Measurements from ENCODE around the gene HTR3B. TPM values are rescaled to one million over a fixed set of nuclear protein-coding genes. Genes with fewer than 3 reads are reported as not detected.

The HTR3B gene
- total RNA-seq, 2 donors from 2014 or later, result not detected

DNA sequence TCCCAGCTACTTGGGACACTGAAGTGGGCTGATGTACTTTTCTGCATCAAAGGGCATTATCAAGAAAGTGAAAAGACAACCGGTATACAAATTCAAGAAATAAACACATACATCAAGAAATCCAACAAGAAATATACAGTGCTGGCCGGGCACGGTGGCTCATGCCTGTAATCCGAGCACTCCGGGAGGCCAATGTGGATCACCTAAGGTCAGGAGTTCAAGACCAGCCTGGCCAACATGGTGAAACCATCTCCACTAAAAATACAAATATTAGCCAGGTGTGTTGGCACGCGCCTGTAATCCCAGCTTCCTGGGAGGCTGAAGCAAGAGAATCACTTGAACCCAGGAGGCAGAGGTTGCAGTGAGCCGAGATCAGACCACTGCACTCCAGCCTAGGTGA lies 38.7 kb upstream of the HTR3B start:
- H3K4me3 Mint-ChIP-seq, result no peak overlapping the region
- Histone ChIP-seq H3K36me3 (ENCODE audit: control insufficient read depth, insufficient read depth, low read length) (peaks cover 34% of the 10 kb centered on the region), H3K4me1 (ENCODE audit: control insufficient read depth, insufficient read depth, low read length) (no peaks in the 10 kb centered on the region), H3K27me3 (ENCODE audit: control insufficient read depth, insufficient read depth, low read length, poor library complexity, severe bottlenecking) (no peaks in the 10 kb centered on the region), H3K9ac (ENCODE audit: extremely low read depth, low read length, poor library complexity, severe bottlenecking) (no peak overlapping the region), H3K27ac (ENCODE audit: low read depth, low read length) (no peak overlapping the region), H3K4me3 (ENCODE audit: low read length) (no peak overlapping the region), H3K9me3 (ENCODE audit: control insufficient read depth, low read length) (no peaks in the 10 kb centered on the region)
- no peak overlapping the region for H3K27ac Mint-ChIP-seq
- peaks cover 8% of the 10 kb centered on the region for H3K4me1 Mint-ChIP-seq
- H3K36me3 Mint-ChIP-seq (ENCODE audit: low read depth), result peaks cover 42% of the 10 kb centered on the region
- H3K27me3 Mint-ChIP-seq (ENCODE audit: insufficient read depth), result no peaks in the 10 kb centered on the region
- no peak for DNase-seq
- TF ChIP-seq, protein P1, sequence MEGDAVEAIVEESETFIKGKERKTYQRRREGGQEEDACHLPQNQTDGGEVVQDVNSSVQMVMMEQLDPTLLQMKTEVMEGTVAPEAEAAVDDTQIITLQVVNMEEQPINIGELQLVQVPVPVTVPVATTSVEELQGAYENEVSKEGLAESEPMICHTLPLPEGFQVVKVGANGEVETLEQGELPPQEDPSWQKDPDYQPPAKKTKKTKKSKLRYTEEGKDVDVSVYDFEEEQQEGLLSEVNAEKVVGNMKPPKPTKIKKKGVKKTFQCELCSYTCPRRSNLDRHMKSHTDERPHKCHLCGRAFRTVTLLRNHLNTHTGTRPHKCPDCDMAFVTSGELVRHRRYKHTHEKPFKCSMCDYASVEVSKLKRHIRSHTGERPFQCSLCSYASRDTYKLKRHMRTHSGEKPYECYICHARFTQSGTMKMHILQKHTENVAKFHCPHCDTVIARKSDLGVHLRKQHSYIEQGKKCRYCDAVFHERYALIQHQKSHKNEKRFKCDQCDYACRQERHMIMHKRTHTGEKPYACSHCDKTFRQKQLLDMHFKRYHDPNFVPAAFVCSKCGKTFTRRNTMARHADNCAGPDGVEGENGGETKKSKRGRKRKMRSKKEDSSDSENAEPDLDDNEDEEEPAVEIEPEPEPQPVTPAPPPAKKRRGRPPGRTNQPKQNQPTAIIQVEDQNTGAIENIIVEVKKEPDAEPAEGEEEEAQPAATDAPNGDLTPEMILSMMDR (conservative IDR thresholded peaks at IDR 0.05), result no peak
- peaks cover 2% of the 10 kb centered on the region for H3K9me3 Mint-ChIP-seq
- WGBS, 2 experiments (ENCODE audit: insufficient coverage in 1 of 2, insufficient read length in 1 of 2), result 94 to 96% methylated on average over 7 to 8 of the region's 8 CpGs

DNA sequence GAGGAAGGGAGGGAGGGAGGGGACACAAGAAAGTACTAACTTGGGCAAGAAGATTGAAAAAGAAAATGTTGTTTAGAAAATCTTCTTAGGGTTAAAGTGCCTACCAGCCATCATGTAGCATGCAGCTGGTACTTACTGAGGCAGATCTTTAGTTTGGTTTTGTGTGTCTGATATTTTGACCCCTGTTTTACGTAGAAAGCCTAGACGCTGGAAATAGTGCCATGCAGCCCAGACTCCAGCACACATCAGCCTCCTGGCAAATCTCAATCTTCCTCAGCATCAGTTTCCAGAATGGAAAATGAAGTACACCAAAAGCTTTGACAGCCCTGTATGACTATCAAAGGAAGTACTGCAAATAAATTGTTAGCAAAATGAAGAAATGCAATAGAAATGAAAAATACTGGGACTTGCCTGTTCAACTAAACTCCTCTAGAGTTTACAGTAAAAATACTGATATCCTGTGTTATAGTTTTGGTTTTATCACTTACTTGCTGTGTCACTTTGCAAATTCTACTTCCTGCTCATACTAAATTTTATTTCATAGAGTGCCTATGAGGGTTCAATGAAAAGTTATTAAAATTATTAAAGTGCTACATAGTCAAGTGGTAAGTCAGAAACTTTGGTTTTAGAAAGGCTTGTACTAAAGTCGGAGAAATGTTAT lies 36.6 kb upstream of the HTR3B start:
- no peak overlapping the region for H3K27ac Mint-ChIP-seq
- TF ChIP-seq, protein P1 (conservative IDR thresholded peaks at IDR 0.05), result no peak
- H3K27ac ChIP-seq (ENCODE audit: low read depth, low read length), result no peak overlapping the region
- peaks cover 55% of the 10 kb centered on the region for H3K36me3 Mint-ChIP-seq (ENCODE audit: low read depth)
- H3K9me3 Mint-ChIP-seq, result peaks cover 2% of the 10 kb centered on the region
- H3K27me3 Mint-ChIP-seq (ENCODE audit: insufficient read depth), result no peaks in the 10 kb centered on the region
- no peak for DNase-seq
- peaks cover 4% of the 10 kb centered on the region for H3K4me1 ChIP-seq (ENCODE audit: control insufficient read depth, insufficient read depth, low read length)
- H3K4me3 ChIP-seq (ENCODE audit: low read length), result no peak overlapping the region
- H3K36me3 ChIP-seq (ENCODE audit: control insufficient read depth, insufficient read depth, low read length), result peaks cover 37% of the 10 kb centered on the region
- no peaks in the 10 kb centered on the region for H3K9me3 ChIP-seq (ENCODE audit: control insufficient read depth, low read length)
- H3K4me3 Mint-ChIP-seq, result no peak overlapping the region
- no peak overlapping the region for H3K9ac ChIP-seq (ENCODE audit: extremely low read depth, low read length, poor library complexity, severe bottlenecking)
- peaks cover 5% of the 10 kb centered on the region for H3K4me1 Mint-ChIP-seq
- WGBS, 2 experiments (ENCODE audit: insufficient coverage in 1 of 2, insufficient read length in 1 of 2), result 96 to 100% methylated on average over 2 to 3 of the region's 3 CpGs
- no peaks in the 10 kb centered on the region for H3K27me3 ChIP-seq (ENCODE audit: control insufficient read depth, insufficient read depth, low read length, poor library complexity, severe bottlenecking)

DNA sequence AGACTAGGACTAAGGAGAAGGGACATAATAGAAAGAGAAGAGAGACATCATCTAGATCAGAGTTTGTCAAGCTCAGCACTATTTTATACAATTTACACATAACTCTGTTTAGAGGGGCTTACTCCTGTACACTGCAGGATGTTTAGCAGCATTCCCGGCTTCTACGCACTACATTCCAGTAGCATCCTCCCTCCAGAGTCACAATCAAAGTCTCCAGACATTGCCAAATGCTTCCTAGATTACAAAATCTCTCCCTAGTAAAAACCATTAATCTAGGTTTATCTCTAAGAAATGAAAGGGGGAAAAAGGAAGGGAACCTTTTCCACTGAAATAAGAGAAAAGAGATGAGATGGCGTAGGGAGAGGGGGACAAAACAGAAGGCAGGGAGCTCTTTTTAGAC lies 33.3 kb upstream of the HTR3B start:
- TF ChIP-seq, protein P1 (conservative IDR thresholded peaks at IDR 0.05), result no peak
- Histone ChIP-seq H3K4me3 (ENCODE audit: low read length) (peak overlapping the region; percentile 3), H3K4me1 (ENCODE audit: control insufficient read depth, insufficient read depth, low read length) (peaks cover 4% of the 10 kb centered on the region), H3K9ac (ENCODE audit: extremely low read depth, low read length, poor library complexity, severe bottlenecking) (no peak overlapping the region), H3K36me3 (ENCODE audit: control insufficient read depth, insufficient read depth, low read length) (peaks cover 25% of the 10 kb centered on the region), H3K27ac (ENCODE audit: low read depth, low read length) (no peak overlapping the region), H3K27me3 (ENCODE audit: control insufficient read depth, insufficient read depth, low read length, poor library complexity, severe bottlenecking) (no peaks in the 10 kb centered on the region), H3K9me3 (ENCODE audit: control insufficient read depth, low read length) (no peaks in the 10 kb centered on the region)
- no peaks in the 10 kb centered on the region for H3K27me3 Mint-ChIP-seq (ENCODE audit: insufficient read depth)
- DNase-seq, result no peak
- 95% methylated on average over 2 to 3 of the region's 3 CpGs for WGBS, 2 experiments (ENCODE audit: insufficient coverage in 1 of 2, insufficient read length in 1 of 2)
- peaks cover 39% of the 10 kb centered on the region for H3K36me3 Mint-ChIP-seq (ENCODE audit: low read depth)
- H3K4me1 Mint-ChIP-seq, result peaks cover 23% of the 10 kb centered on the region
- peaks cover 2% of the 10 kb centered on the region for H3K9me3 Mint-ChIP-seq
- H3K4me3 Mint-ChIP-seq, result no peak overlapping the region
- H3K27ac Mint-ChIP-seq, result no peak overlapping the region

All from endodermal cell (in vitro differentiated cells).